ENCODE measurements around the gene DDIAS.

Gene DDIAS

GRCh38 chr11:82930734-82931133, 29.2 kb downstream of the DDIAS start:
- Histone ChIP-seq H3K9ac (no peak overlapping the region), H3K4me1 (no peaks in the 10 kb centered on the region), H3K79me2 (no peaks in the 10 kb centered on the region), H3K4me3 (ENCODE audit: low read depth, low read length) (no peak overlapping the region), H3K9me3 (ENCODE audit: control insufficient read depth, low read length) (no peaks in the 10 kb centered on the region), H3K27me3 (ENCODE audit: control insufficient read depth, insufficient read depth, low read length) (no peaks in the 10 kb centered on the region), H2AFZ (no peak overlapping the region), H3K27ac (no peak overlapping the region), H3K4me2 (ENCODE audit: low read length) (no peak overlapping the region), H3K36me3 (ENCODE audit: control insufficient read depth, insufficient read depth, low read length) (no peaks in the 10 kb centered on the region)
- TF ChIP-seq CTCF (IDR thresholded peaks at IDR 0.05): no peak

- Histone ChIP-seq H3K9me3 (ENCODE audit: control insufficient read depth, low read length) (no peaks in the 10 kb centered on the region), H3K9ac (no peak overlapping the region), H2AFZ (no peak overlapping the region), H3K79me2 (no peaks in the 10 kb centered on the region), H3K4me1 (no peaks in the 10 kb centered on the region), H3K4me3 (ENCODE audit: low read depth, low read length) (no peak overlapping the region), H3K27ac (no peak overlapping the region), H3K4me2 (ENCODE audit: low read length) (no peak overlapping the region), H3K36me3 (ENCODE audit: control insufficient read depth, insufficient read depth, low read length) (no peaks in the 10 kb centered on the region), H3K27me3 (ENCODE audit: control insufficient read depth, insufficient read depth, low read length) (no peaks in the 10 kb centered on the region)
- TF ChIP-seq CTCF (IDR thresholded peaks at IDR 0.05): no peak
These were observed 31.0 kb downstream of the DDIAS start for GRCh38 chr11:82932564-82932963.

GRCh38 chr11:82936261-82936660, 34.7 kb downstream of the DDIAS start:
- Histone ChIP-seq H3K9me3 (ENCODE audit: control insufficient read depth, low read length) (no peaks in the 10 kb centered on the region), H3K4me3 (ENCODE audit: low read depth, low read length) (no peak overlapping the region), H3K9ac (no peak overlapping the region), H3K27me3 (ENCODE audit: control insufficient read depth, insufficient read depth, low read length) (no peaks in the 10 kb centered on the region), H3K36me3 (ENCODE audit: control insufficient read depth, insufficient read depth, low read length) (no peaks in the 10 kb centered on the region), H3K79me2 (no peaks in the 10 kb centered on the region), H2AFZ (no peak overlapping the region), H3K27ac (no peak overlapping the region), H3K4me2 (ENCODE audit: low read length) (no peak overlapping the region), H3K4me1 (no peaks in the 10 kb centered on the region)
- no peak for TF ChIP-seq CTCF (IDR thresholded peaks at IDR 0.05)

- no peak overlapping the region for H3K4me3 ChIP-seq (ENCODE audit: low read depth, low read length)
- H3K9me3 ChIP-seq (ENCODE audit: control insufficient read depth, low read length): no peaks in the 10 kb centered on the region
- no peak overlapping the region for H3K9ac ChIP-seq
- no peak overlapping the region for H3K4me2 ChIP-seq (ENCODE audit: low read length)
- no peaks in the 10 kb centered on the region for H3K4me1 ChIP-seq
- no peaks in the 10 kb centered on the region for H3K27me3 ChIP-seq (ENCODE audit: control insufficient read depth, insufficient read depth, low read length)
- no peaks in the 10 kb centered on the region for H3K36me3 ChIP-seq (ENCODE audit: control insufficient read depth, insufficient read depth, low read length)
- no peak for TF ChIP-seq CTCF (IDR thresholded peaks at IDR 0.05)
- no peak overlapping the region for H2AFZ ChIP-seq
- H3K79me2 ChIP-seq: no peaks in the 10 kb centered on the region
- no peak overlapping the region for H3K27ac ChIP-seq
These were observed 36.0 kb downstream of the DDIAS start for GRCh38 chr11:82937554-82937953.

- no peak overlapping the region for H3K4me2 ChIP-seq (ENCODE audit: low read length)
- H3K27ac ChIP-seq: no peak overlapping the region
- H3K4me1 ChIP-seq: no peaks in the 10 kb centered on the region
- TF ChIP-seq CTCF (IDR thresholded peaks at IDR 0.05): no peak
- no peaks in the 10 kb centered on the region for H3K9me3 ChIP-seq (ENCODE audit: control insufficient read depth, low read length)
- no peak overlapping the region for H3K4me3 ChIP-seq (ENCODE audit: low read depth, low read length)
- no peak overlapping the region for H3K9ac ChIP-seq
- no peak overlapping the region for H2AFZ ChIP-seq
- H3K27me3 ChIP-seq (ENCODE audit: control insufficient read depth, insufficient read depth, low read length): no peaks in the 10 kb centered on the region
- H3K79me2 ChIP-seq: no peaks in the 10 kb centered on the region
- no peaks in the 10 kb centered on the region for H3K36me3 ChIP-seq (ENCODE audit: control insufficient read depth, insufficient read depth, low read length)
These were observed 37.9 kb downstream of the DDIAS start for GRCh38 chr11:82939456-82939855.
